ENCODE data around the gene ZNF236.
A peak's percentile ranks its signal among the peaks of the same experiment; 100 is the strongest.
"Not testable (repeated sequence)": the region's sequence is repeated elsewhere in the genome, so short reads cannot be mapped to it uniquely, and the experiment has no call there.

ZNF236 gene

DNA sequence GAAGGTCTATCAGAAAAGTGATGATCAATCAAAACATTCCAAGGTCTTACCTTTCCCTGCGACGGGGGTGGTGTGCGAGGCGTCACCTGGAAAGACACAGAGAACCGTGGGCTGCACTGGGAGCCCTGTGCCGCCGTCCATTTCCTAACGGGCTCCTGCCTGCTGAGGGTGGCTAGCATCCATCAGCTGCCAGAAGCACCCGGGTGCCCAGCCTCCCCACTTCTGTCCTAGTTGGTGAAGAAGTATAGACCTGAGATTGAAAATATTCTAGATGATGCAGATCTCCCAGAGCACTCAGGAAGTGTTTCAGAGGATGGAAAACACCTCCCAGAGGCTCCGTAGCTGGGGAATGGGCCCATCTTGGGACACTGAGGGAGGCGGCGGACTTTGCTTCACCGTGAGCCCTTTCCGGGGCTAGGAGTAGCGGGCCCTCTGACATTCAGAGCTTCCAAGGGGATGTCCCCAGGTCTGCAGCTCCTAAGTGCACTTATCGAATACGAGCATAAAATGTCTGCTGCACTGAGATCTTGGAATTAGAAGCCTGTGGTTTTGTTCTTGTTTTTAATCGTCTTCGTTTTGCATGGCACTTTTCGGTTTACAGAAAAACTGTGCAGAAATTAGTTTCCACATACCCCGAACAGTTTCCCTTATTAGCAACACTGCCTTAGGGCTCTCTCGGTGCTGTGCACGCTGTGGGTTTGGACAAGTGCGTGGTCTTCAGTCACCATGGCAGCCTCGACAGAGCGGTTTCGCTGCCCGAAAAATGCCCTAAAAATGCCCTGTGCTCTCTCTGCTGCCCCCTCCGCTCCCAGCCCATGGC lies 166.7 kb downstream of the ZNF236 start:
- DNase-seq (ENCODE audit: low read depth in 2 of 2): no peak

DNA sequence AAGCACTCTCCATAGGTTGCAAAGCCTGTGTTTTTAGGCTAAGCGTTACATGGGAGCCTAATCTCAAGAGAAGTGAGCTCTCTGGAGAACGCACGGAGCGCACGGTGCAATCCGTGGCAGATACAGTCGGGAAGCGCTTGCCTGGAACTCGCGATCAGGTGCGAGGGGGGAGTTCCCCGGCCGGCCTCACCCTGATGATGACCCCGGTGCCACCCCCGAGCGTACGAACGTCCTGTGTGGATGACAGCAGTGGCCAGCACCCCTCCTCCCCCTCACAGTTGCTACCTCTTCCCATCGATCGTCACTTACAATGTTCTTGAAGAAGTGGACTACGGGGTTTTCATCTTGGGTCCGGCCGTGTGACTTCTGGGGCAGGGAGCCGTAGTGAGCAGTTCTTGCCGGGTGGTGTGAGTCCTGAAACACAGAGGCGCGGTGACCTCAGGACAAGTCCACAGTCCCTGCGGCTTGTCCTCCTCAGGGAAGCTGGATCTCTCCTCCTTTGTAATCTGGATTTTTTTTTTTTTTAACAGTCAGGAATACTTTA lies 167.4 kb downstream of the ZNF236 start:
- no peak for DNase-seq (ENCODE audit: low read depth in 2 of 2)

DNA sequence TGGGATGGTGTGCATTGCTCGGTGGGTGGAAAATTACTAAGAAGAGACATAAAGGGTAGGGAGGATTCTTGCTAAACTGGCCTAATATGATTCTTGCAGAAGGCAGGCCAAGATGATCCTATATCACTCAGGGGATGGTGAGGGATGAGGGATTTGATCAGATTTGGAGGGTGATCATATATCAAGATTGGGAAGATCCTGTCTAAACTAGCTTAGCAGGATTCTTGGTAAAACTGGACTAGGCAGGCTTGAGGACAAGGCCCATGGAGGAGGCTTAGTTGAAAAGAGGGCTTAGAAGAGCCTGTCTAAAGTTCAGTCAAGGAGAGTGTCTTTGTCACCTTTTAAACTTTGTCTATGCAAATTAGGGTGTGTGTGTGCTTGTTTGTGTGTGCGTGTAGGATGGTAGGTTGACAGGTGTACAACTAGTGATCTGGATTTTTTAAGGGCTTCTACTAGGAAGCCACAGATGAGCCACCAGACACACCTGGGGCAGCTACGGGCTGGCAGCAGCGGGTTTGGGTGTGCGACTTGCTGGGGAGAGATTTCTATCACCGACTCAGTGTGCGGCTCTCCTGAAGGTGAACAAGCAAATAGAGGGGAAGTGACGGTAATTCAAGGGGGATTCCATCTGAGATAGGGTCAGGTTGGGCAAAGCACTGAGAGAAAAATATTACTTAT lies 168.1 kb downstream of the ZNF236 start:
- not testable (repeated sequence) for DNase-seq (ENCODE audit: low read depth in 2 of 2)

DNA sequence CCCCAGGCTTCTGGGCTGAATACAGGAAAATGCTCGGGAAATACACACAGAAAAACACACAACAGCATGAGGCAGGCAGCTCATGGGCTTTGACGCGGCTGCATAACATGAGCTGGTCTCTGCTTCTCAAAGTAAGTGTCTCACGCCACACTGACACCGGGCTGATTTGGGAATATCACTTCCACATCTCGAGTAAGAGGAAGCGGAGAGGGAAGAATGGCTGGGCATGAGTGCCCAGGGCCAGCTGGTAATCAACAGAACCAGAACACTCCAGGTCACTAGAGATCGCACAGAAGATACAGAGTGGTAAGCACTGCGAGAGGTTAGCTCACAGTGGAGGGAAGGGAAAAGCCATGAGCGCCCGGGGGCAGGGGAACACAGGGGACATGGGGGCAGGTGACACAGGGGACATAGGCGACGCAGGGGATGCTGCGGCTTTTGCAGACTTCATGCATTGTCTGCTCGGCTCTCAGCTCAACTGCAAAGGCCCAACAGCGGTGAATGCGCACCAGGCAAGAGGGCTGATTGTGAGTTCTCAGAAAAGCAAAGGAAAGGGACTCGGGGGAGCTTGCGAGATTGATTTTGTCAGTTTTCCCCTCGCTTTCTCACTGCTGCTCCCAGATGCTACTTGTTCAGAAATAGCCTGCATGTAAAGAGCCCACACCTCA lies 168.8 kb downstream of the ZNF236 start:
- DNase-seq (ENCODE audit: low read depth in 2 of 2): no peak

DNA sequence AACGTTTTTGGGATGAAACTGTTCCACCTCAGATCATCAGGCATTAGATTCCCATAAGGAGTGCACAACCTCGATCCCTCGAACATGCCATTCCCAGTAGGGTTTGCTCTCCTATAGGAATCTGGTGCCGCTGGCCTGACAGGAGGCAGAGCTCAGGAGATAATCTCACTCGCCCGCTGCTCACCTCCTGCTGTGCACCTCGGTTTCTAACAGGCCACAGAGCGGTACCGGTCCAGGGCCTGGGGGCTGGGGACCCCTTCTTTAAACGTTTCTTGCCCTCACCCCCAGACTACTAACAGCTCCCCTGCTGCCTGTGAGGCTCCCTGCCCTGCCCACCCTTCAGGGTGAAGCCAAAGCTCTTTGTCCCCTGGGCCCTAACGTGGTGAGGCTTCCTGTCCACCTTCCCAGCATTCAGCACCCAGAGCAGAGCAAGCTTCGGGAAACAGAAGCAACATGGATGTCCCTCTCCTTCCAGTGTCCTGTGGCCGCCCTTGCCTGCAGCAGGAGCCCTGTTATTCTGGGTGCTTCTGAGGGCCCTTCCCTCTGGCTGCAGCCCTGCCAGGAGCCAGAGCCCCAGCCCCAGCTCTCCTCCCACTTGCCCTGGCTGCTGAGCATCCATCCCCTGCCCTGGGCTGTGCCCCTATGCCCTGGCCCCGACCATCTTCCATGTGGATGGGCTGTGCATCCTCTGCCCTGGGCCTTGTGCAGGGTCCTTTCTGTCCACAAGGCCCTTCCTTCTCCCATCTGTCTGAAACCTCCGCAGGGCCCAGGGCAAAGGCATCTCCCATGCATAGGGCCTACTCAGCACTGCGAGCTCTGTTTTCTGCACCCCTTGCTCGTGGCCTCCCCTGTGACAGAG lies 170.1 kb downstream of the ZNF236 start:
- DNase-seq (ENCODE audit: low read depth in 2 of 2): no peak

DNA sequence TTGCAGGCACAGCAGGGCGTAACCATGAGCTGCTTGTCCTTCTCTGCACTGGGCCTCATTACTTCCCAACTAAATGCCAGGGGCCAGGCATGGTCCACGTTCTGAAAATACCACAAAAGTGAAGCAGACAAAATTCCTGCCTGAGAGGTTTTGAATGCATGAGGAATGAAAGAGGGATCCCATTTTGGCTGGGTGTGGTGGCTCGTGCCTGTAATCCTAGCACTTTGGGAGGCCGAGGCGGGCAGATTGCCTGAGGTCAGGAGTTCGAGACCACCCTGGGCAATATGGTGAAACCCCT lies 170.7 kb downstream of the ZNF236 start:
- no peak for DNase-seq (ENCODE audit: low read depth in 2 of 2)

DNA sequence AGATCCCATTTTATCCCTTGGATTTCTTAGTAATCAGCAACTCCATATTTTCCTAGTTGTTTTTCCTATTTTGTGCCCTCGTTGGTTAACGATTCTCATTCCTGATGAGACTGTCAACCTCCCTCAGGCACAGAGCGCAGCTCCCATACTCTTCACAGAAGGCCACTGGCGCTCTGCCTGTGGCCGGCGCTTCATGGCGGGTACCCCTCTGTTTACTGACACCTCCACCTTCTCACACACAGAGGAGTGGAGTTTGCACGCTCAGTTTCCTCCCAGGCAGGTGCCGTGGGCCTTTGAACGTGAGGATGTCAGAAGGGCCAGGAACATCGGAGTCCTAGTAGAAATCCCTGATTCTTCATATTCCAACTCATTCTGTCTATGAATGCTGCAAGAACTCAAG lies 171.2 kb downstream of the ZNF236 start:
- no peak for DNase-seq (ENCODE audit: low read depth in 2 of 2)

DNA sequence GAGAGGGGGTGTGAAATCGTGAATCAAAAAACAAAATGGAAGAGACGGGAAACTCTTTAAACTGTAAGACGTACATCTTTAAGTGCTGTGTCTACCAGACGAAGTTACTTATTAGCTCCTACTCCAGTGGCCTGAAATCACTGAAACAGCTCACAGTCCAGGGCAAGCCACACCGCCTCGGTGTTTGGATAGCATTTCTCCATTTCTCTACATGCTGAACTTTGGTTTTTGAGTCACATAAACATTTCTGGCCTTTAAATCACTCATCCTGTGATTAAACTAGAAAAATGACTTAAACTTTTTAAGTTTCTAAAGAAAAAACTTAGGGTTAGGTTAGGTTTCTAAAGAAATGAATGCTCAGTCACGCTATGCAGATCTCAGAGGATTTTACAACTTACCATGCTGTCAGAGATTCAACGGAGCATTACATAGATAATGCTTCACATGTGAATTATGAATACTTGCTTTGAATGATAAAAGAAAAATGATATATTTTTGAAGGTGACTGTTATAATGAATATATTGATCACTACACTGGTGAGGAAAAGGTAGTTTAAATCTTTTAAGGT lies 171.8 kb downstream of the ZNF236 start:
- DNase-seq (ENCODE audit: low read depth in 2 of 2): no peak

DNA sequence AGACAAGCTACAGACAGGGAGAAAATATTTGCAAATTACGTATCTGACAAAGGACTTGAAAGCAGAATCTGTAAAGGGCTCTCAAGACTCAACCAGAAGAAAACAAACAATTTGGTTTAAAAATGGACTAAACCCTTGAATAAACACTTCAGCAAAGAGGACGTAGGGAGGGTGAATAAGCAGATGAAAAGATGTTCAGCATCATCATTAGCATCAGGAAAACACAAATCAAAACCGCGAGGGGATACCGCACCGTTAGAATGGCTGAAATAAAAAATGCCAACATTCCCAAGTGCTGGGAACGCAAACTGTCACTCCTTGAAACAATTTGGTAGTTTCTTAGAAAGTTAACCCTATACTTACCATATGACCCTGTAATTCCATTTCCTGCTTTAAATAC lies 173.5 kb downstream of the ZNF236 start:
- DNase-seq (ENCODE audit: low read depth in 2 of 2): no peak

DNA sequence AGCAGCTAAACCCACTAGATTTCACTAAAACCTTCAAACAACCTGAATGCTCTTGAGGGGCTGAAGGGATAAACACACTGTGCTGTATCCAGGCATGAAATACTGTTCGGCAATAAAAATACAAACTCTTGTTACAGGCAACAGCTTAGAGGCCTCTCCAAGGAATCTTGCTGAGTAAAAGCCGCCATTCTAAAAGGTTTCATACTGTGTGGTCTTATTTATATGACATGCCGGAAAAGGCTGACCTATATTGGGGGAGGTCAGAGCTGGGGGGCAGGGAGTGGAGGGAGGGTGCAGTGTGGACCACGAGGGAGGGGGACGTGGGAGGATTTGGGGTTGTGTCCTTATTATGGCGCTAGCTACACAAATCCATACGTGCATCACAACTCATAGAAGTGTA lies 174.1 kb downstream of the ZNF236 start:
- no peak for DNase-seq (ENCODE audit: low read depth in 2 of 2)

DNA sequence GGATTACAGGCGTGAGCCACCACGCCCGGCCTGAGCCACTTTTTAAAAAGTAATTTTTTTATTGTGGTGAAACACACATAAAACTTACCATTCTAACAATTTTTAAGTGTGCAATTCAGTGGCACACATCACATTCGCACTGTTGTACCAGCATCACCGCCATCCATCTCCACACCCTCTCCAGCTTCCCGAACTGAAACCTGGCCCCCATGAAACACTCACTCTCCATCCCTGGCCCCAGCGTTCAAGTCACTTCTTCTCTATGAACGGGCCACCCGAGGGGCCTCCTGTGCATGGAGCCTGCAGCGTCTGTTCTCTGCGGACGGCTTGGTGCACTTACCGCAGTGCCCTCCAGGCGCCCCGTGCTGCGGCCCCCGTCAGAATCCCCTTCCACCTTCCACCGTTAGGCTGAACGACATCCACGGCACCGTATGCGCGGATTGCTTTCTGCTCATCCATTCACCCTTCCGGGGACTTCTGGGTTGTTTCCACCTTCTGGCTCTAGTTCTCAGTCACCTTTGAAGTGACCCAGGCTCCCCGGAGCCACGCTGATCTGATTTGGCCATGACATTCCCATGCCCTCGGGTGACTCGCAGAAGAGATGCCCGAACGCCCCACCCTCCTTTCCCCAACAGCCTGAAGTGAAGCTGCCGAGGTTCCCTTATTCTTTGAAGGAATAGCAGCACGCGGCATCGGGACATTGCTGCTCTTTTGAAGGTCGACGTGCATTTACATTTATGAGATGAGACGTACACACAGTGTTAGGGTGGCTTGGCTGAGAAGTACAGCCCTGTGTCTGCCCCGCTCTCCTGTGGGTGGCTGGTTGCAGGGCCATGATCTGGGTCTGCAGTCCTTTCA lies 175.8 kb downstream of the ZNF236 start:
- no peak for DNase-seq (ENCODE audit: low read depth in 2 of 2)

DNA sequence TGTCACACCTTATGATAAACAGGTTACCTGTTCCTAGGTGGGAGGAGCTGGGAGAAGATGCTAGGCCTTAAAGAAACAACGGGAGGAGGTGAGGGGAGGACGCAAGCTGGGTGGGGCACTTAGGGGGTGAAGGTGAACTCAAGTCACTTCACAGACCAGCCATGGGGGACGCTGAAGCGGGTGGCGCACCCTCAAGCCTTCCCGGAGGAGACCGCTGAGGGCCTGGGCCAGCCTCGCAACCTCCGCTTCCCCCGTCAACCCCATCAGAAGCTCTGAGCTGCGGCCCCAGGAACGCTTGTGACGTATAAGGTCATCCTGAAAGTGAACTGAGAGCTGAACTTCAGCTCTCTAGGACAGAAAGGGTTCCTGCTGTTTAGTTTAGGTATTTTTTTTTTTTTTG lies 176.7 kb downstream of the ZNF236 start:
- DNase-seq (ENCODE audit: low read depth in 2 of 2): no peak

DNA sequence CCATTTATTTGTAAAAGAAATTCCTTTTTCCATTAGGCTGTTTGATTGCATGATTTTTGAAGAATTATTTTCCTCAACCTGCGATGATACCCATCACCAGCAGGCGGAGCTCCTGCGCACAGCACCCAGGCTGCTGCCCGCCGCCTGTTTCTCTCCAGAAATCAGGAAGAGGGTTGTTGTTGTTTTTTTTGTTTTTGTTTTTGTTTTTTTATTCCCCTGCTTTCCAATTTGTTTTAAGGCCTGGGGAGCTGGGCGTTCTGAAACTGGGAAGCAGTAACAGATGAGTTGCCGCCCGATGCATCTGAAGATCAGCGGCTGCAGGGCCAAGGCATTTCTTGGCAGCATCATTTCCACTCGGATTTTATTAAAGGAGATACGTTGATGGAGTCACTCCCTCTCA lies 178.2 kb downstream of the ZNF236 start:
- peak in 1 of 2 donors; percentile 27 for DNase-seq (ENCODE audit: low read depth in 2 of 2)

DNA sequence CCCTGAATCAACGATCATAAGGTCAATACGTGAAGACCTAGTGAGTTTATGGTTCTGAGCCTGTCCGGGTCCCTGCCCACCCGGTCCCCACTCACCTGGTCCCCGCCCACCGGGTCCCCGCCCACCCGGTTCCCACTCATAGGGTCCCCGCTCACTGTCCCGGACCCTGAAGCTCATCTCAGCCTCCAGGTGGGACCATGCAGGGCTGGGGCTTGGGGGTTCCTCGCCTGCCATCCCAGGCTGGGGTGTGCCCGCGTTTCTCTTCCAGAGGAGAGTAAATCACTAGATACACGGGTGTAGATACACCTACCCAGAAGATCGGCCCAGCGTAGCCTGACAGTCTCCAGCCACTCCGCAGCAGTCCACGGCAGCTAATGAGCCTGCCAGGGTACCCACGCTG lies 178.7 kb downstream of the ZNF236 start:
- no peak for DNase-seq (ENCODE audit: low read depth in 2 of 2)

DNA sequence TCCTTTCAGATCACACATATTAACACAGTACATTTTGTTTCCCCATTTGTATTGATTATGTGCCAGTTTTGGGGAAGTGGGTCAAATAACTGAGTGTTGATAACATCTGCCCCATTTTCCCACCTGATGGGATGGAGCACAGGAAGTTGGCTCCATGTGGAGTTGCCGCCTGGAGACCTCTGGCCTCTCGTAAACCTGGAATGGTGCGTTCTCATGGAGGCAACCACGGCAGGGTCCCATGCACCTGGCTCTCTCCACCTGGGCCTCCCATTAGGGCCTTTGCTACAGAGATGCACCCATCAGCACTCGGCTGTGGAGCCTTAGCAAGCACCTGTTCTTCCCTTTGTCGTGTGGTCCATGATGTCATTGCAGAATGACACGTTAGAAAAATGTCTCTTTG lies 179.6 kb downstream of the ZNF236 start:
- no peak for DNase-seq (ENCODE audit: low read depth in 2 of 2)

DNA sequence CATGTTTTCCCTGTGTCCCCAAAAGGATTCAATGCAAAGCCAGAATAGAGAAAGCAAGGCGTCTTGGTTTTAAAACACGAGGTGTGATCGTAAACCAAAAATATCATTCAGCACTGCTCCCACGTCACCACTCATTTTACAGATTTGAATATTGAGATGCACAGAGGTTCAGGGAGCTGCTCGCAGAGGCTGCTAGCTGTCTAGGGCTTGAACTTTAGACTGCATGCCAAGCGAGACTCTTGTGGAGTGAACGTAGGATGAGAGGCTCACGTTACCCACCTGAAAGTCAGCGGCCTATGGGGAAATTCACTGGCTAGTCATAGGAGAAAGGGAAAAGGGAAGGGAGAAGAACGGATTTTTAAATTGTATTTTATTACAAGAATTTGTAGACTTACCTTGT lies 180.1 kb downstream of the ZNF236 start:
- DNase-seq (ENCODE audit: low read depth in 2 of 2): no peak

DNA sequence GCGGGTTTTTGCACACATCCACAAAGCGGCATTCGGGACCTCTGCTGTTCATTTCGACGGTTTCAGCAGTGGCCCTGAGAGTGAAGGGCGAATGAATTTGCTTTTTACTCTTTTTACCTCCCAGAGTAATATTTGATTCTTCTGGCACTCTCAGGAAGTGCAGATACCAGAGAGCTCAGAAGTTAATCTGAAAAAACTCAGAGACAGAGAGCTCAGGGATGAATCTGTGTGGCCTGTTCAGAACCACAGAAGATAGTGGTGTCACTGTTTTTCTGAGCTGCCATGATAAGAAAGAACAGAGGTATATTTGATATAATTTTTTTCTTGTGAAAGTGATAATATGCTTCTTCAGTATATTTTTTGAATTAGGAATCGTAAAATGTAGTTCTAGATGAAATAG lies 181.0 kb downstream of the ZNF236 start:
- DNase-seq (ENCODE audit: low read depth in 2 of 2): no peak

DNA sequence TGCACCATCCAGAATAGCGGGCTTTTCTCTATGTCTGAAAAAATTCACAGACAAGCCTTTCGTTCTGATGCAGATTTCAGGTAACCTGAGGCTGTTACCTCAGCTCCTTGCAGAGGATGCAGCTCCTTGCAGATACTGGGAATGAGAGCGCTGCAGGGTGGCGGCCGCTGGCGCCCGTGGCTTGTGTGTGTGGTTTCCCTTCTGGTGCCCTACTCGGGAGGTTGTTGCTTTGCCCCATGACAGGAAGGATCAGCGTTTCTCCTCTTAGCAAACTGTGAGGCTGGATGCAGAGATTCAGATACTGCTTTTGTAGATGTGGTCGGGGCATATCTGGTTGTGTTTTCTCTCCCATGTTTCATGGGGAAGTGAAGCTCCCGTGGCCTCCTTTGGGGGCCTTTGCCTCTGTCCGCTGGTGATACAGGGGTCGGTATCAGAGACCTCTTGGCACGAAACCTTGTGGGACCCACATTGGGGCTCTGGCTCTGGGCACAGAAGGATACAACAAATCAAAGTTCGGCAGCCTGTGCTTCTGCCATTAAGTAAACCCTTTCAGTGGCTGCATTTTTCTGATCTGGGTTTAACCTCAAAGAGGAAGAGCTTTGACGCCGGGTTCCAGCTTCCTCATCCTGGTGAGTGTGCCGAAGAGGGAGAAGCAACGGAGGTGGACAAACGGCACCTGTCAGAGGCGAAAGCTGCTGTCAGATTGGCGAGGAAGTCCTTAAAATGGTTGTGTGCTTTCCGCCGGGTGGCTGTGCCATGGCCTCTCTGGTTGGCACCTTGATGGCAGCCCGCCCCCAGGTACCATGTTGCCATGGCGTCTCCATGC lies 182.4 kb downstream of the ZNF236 start:
- DNase-seq (ENCODE audit: low read depth in 2 of 2): no peak

DNA sequence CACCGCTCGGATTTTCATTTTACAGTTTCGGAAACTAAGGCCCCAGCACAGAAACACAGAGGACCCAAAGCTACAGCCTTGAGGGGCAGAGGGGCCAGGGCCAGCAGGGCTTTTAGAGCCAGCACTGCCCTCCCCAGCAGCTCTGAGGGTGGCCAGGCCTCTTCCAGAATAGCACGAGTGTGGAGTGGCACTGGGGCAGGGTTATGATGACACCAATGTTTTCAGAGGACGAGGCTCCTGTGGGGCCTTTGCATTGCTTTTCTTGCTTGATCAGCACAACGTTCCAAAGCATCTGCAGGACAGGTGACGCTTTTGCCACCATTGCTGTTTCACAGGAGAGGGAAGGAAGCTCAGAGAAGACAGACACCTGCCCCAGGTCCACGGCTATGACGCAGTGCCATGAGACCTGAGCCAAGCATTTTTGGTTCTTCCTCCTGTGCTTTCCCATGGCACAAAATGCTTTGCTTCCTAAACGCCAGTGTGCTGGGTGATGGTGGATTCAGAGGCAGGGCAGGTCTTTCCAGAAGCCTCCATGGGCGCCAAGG lies 183.4 kb downstream of the ZNF236 start:
- DNase-seq (ENCODE audit: low read depth in 2 of 2): no peak

Measured in stimulated activated CD4-positive, alpha-beta T cell treated with anti-CD3 and anti-CD28 coated beads, Interleukin-1b, Interleukin-23, amount 100 ng/mL, for 1 hour (primary cell).